ENCODE data around the gene ADGRL2. TPM values are rescaled to one million over a fixed set of nuclear protein-coding genes. Genes with fewer than 3 reads are reported as not detected.

The ADGRL2 gene
- polyA plus RNA-seq, 1 of the 3 experiments (the other 2 are of a cell fraction), result 40.3 TPM

GRCh38 chr1:81775510-81775909 is 25.2 kb upstream of the ADGRL2 start (continued):
- TF ChIP-seq, protein P1, sequence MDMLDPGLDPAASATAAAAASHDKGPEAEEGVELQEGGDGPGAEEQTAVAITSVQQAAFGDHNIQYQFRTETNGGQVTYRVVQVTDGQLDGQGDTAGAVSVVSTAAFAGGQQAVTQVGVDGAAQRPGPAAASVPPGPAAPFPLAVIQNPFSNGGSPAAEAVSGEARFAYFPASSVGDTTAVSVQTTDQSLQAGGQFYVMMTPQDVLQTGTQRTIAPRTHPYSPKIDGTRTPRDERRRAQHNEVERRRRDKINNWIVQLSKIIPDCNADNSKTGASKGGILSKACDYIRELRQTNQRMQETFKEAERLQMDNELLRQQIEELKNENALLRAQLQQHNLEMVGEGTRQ (IDR thresholded peaks at IDR 0.05; ENCODE audit: borderline replicate concordance, low read depth, low read length), result no peak
- TF ChIP-seq JUND (IDR thresholded peaks at IDR 0.05), result no peak
- no peak for TF ChIP-seq CHD2 (IDR thresholded peaks at IDR 0.05; ENCODE audit: low read length, partially characterized antibody)

- Histone ChIP-seq H3K27ac (ENCODE audit: low read depth in 2 of 2, low read length in 1 of 2) (no peak overlapping the region), H3K4me2 (no peak overlapping the region), H4K20me1 (ENCODE audit: insufficient read depth) (no peaks in the 10 kb centered on the region), H3K4me1 (ENCODE audit: control insufficient read depth in 1 of 2, insufficient read depth in 2 of 2, low read depth in 1 of 2, low read length in 1 of 2) (no peaks in the 10 kb centered on the region), H3K4me3 (ENCODE audit: low read depth in 2 of 2, low read length in 1 of 2) (no peak overlapping the region), H2AFZ (ENCODE audit: low read depth) (no peak overlapping the region), H3K27me3 (ENCODE audit: insufficient read depth) (no peaks in the 10 kb centered on the region), H3K79me2 (ENCODE audit: insufficient read depth) (no peaks in the 10 kb centered on the region), H3K9me2 (no peaks in the 10 kb centered on the region), H3K36me3 (replicated peaks in 1 of 2; ENCODE audit: control insufficient read depth in 1 of 2, insufficient read depth in 2 of 2, low read length in 1 of 2) (no peaks in the 10 kb centered on the region), H3K9ac (no peak overlapping the region), H3F3A (replicated peaks; ENCODE audit: insufficient read depth) (no peaks in the 10 kb centered on the region), H3K9me3 (no peaks in the 10 kb centered on the region)
- 89% methylated on average over 1 of the region's 1 CpG for WGBS (ENCODE audit: low lambda C conversion rate)
- no peak for DNase-seq
- no peak for TF ChIP-seq ELF1 (IDR thresholded peaks at IDR 0.05)
- TF ChIP-seq NRF1 (IDR thresholded peaks at IDR 0.05; ENCODE audit: low read depth, low read length), result no peak
- TF ChIP-seq, protein P2, sequence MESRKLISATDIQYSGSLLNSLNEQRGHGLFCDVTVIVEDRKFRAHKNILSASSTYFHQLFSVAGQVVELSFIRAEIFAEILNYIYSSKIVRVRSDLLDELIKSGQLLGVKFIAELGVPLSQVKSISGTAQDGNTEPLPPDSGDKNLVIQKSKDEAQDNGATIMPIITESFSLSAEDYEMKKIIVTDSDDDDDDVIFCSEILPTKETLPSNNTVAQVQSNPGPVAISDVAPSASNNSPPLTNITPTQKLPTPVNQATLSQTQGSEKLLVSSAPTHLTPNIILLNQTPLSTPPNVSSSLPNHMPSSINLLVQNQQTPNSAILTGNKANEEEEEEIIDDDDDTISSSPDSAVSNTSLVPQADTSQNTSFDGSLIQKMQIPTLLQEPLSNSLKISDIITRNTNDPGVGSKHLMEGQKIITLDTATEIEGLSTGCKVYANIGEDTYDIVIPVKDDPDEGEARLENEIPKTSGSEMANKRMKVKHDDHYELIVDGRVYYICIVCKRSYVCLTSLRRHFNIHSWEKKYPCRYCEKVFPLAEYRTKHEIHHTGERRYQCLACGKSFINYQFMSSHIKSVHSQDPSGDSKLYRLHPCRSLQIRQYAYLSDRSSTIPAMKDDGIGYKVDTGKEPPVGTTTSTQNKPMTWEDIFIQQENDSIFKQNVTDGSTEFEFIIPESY (IDR thresholded peaks at IDR 0.05; ENCODE audit: borderline replicate concordance, low read depth), result no peak
- TF ChIP-seq EZH2phosphoT487 (IDR thresholded peaks at IDR 0.05; ENCODE audit: borderline replicate concordance, low read depth), result no peak
- TF ChIP-seq YY1 (IDR thresholded peaks at IDR 0.05; ENCODE audit: low read depth), result no peak
- TF ChIP-seq, protein P3, sequence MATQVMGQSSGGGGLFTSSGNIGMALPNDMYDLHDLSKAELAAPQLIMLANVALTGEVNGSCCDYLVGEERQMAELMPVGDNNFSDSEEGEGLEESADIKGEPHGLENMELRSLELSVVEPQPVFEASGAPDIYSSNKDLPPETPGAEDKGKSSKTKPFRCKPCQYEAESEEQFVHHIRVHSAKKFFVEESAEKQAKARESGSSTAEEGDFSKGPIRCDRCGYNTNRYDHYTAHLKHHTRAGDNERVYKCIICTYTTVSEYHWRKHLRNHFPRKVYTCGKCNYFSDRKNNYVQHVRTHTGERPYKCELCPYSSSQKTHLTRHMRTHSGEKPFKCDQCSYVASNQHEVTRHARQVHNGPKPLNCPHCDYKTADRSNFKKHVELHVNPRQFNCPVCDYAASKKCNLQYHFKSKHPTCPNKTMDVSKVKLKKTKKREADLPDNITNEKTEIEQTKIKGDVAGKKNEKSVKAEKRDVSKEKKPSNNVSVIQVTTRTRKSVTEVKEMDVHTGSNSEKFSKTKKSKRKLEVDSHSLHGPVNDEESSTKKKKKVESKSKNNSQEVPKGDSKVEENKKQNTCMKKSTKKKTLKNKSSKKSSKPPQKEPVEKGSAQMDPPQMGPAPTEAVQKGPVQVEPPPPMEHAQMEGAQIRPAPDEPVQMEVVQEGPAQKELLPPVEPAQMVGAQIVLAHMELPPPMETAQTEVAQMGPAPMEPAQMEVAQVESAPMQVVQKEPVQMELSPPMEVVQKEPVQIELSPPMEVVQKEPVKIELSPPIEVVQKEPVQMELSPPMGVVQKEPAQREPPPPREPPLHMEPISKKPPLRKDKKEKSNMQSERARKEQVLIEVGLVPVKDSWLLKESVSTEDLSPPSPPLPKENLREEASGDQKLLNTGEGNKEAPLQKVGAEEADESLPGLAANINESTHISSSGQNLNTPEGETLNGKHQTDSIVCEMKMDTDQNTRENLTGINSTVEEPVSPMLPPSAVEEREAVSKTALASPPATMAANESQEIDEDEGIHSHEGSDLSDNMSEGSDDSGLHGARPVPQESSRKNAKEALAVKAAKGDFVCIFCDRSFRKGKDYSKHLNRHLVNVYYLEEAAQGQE (IDR thresholded peaks at IDR 0.05; ENCODE audit: low read depth, low read length), result no peak
- POLR2A ChIA-PET, result no interaction called here
- CTCF ChIA-PET, result interaction anchor here (0.8 kb wide), 1 partner anchor 10 kb away, joined by 3 read pairs; no protein-coding TSS in a partner anchor
These were observed 19.9 kb upstream of the ADGRL2 start for GRCh38 chr1:81780705-81781454.

Data from SK-N-SH (cell line).